HCT116 (cell line): ENCODE data around the gene CHEK1. TPM values are rescaled to one million over a fixed set of nuclear protein-coding genes. Genes with fewer than 3 reads are reported as not detected.

ENCODE experiments used
- ATAC-seq: fragments of 200-7000 bp; cut with Tn5 transposase; 2 replicates; pipeline ENCODE4 v1.9.1; 2020; ENCODE audit warnings: mild to moderate bottlenecking, moderate library complexity
- BruUV-seq: library from RNA; stranded (reverse); fragments of 400-500 nt; replicated peaks from 2 replicates; lab custom pipeline; 2021; lab: Mats Ljungman, UMichigan
- CTCF ChIA-PET: fragments of 300-600 bp; sonication (Branson Sonifier 250); formaldehyde crosslinking; loops from one replicate; lab custom pipeline; 2021; ENCODE audit warnings: antibody characterized with exemption; lab: Charles Lee
- POLR2A ChIA-PET: fragments of 300-600, 350-600 bp; sonication (Branson Sonifier 250); formaldehyde crosslinking; loops from one replicate; lab custom pipeline; 2021; ENCODE audit warnings: antibody characterized with exemption; lab: Charles Lee
- RAD21 ChIA-PET, 2 experiments: fragments of 300-600 bp; sonication (Branson Sonifier 250); formaldehyde crosslinking; loops; one replicate each; lab custom pipeline; 2023; ENCODE audit warnings: low total read pairs in 2 of 2; ENCODE audit not compliant: uncharacterized antibody in 2 of 2, unreplicated experiment in 2 of 2, low non-redundant PET in 1 of 2; lab: Charles Lee
- DNase-seq: peaks from one replicate; pipeline ENCODE4 v3.0.0-alpha.2; 2010; ENCODE audit warnings: low read depth, low spot score
- H2AFZ ChIP-seq: fragments of 200-600 bp; shearing (Covaris generic), sonication (generic); 2 replicates; pipeline ENCODE4 v1.6.1; 2017; ENCODE audit warnings: low read depth, mixed run types, mixed read lengths, antibody characterized with exemption, low read length; ENCODE audit not compliant: poor library complexity, severe bottlenecking
- H3K27ac ChIP-seq: 2 replicates; pipeline ENCODE4 v1.5.1; 2012; ENCODE audit warnings: low read depth, low read length
- H3K27me3 ChIP-seq: fragments of 200-600 bp; sonication (generic); 2 replicates; pipeline ENCODE4 v1.6.1; 2016; ENCODE audit warnings: mixed run types, low read length, mixed read lengths; ENCODE audit not compliant: insufficient read depth
- H3K36me3 ChIP-seq, 2 experiments: fragments of 200-500 bp in 1 of 2; fragments of 200-600 bp in 1 of 2; sonication (Bioruptor generic) in 1 of 2; sonication (generic) in 1 of 2; 2 replicates each; pipeline versions ENCODE4 v1.5.1 to v1.6.1; 2014 to 2016; ENCODE audit warnings: low read length in 2 of 2, inconsistent platforms in 1 of 2, mixed read lengths in 1 of 2, mixed run types in 1 of 2; ENCODE audit not compliant: insufficient read depth in 2 of 2, control insufficient read depth in 1 of 2
- H3K4me1 ChIP-seq, 2 experiments: fragments of 200-600 bp in 1 of 2; sonication (generic) in 1 of 2; 2 replicates each; pipeline versions ENCODE4 v1.5.1 to v1.6.1; 2012 to 2017; ENCODE audit warnings: low read length in 2 of 2, inconsistent platforms in 1 of 2, mild to moderate bottlenecking in 1 of 2, mixed read lengths in 1 of 2, mixed run types in 1 of 2, moderate library complexity in 1 of 2; ENCODE audit not compliant: insufficient read depth in 2 of 2, control insufficient read depth in 1 of 2
- H3K4me2 ChIP-seq: fragments of 200-600 bp; sonication (generic); 2 replicates; pipeline ENCODE4 v1.6.1; 2017; ENCODE audit warnings: mixed run types, low read length, mixed read lengths
- H3K4me3 ChIP-seq, 2 experiments: fragments of 200-600 bp in 1 of 2; sonication (generic) in 1 of 2; replicated peaks in 1 of 2; 2 replicates each; pipeline ENCODE4 v1.5.1; 2011 to 2016; ENCODE audit warnings: low read length in 2 of 2, control low read depth in 1 of 2, low read depth in 1 of 2, mild to moderate bottlenecking in 1 of 2, mixed read lengths in 1 of 2, mixed run types in 1 of 2
- H3K79me2 ChIP-seq: fragments of 200-600 bp; sonication (generic); 2 replicates; pipeline ENCODE4 v1.6.1; 2017; ENCODE audit warnings: mild to moderate bottlenecking, mixed run types, low read length, moderate library complexity, mixed read lengths; ENCODE audit not compliant: insufficient read depth
- H3K9ac ChIP-seq: fragments of 200-600 bp; sonication (generic); 2 replicates; pipeline ENCODE4 v1.6.1; 2016; ENCODE audit warnings: low read length, mixed read lengths
- H3K9me2 ChIP-seq: fragments of 200-600 bp; sonication (generic), shearing (Covaris generic); 2 replicates; pipeline ENCODE4 v1.6.1; 2017; ENCODE audit warnings: mixed run types, mild to moderate bottlenecking, moderate library complexity; ENCODE audit not compliant: insufficient read depth
- H3K9me3 ChIP-seq, 2 experiments: fragments of 200-500 bp in 1 of 2; fragments of 200-600 bp in 1 of 2; sonication (Bioruptor generic) in 1 of 2; sonication (generic) in 1 of 2; 2 replicates each; pipeline ENCODE4 v1.6.1; 2014 to 2017; ENCODE audit warnings: low read length in 2 of 2, mixed read lengths in 2 of 2, inconsistent platforms in 1 of 2, low read depth in 1 of 2, mild to moderate bottlenecking in 1 of 2, mixed run types in 1 of 2, moderate library complexity in 1 of 2; ENCODE audit not compliant: control insufficient read depth in 1 of 2, insufficient read depth in 1 of 2
- H4K20me1 ChIP-seq: fragments of 200-600 bp; sonication (generic), shearing (Covaris generic); 2 replicates; pipeline ENCODE4 v1.6.1; 2017; ENCODE audit warnings: mixed run types, mild to moderate bottlenecking, moderate library complexity; ENCODE audit not compliant: insufficient read depth
- CBX3 ChIP-seq: IDR thresholded peaks from 2 replicates; pipeline ENCODE4 v1.6.1; 2012; ENCODE audit warnings: low read depth
- CEBPB ChIP-seq: IDR thresholded peaks from 2 replicates; pipeline ENCODE4 v1.6.1; 2012; ENCODE audit warnings: low read depth
- EZH2 ChIP-seq: fragments of 200-600 bp; sonication (generic); IDR thresholded peaks from 2 replicates; pipeline ENCODE4 v1.6.1; 2017; ENCODE audit warnings: antibody characterized with exemption, mixed run types
- FOSL1 ChIP-seq: IDR thresholded peaks from 2 replicates; pipeline ENCODE4 v1.6.1; 2012; ENCODE audit warnings: low read depth
- JUND ChIP-seq: IDR thresholded peaks from 2 replicates; pipeline ENCODE4 v1.6.1; 2012
- POLR2A ChIP-seq: IDR thresholded peaks from 2 replicates; pipeline ENCODE4 v1.7.0; 2011; ENCODE audit warnings: borderline replicate concordance; ENCODE audit not compliant: insufficient read depth, insufficient read length; ENCODE audit errors: extremely low read depth
- POLR2AphosphoS5 ChIP-seq: IDR thresholded peaks from 2 replicates; pipeline ENCODE4 v1.6.1; 2011; ENCODE audit warnings: mild to moderate bottlenecking, low read depth, low read length, moderate library complexity
- RAD21 ChIP-seq: IDR thresholded peaks from 2 replicates; pipeline ENCODE4 v1.6.1; 2012; ENCODE audit warnings: low read depth, mild to moderate bottlenecking
- SP1 ChIP-seq: IDR thresholded peaks from 2 replicates; pipeline ENCODE4 v1.6.1; 2012; ENCODE audit warnings: low read depth
- SRF ChIP-seq: IDR thresholded peaks from 2 replicates; pipeline ENCODE4 v1.6.1; 2012; ENCODE audit warnings: low read depth
- TCF7L2 ChIP-seq: IDR thresholded peaks from 2 replicates; pipeline ENCODE4 v1.7.0; 2011; ENCODE audit warnings: borderline replicate concordance, inconsistent platforms; ENCODE audit not compliant: insufficient read depth, insufficient read length; ENCODE audit errors: extremely low read depth
- YY1 ChIP-seq: IDR thresholded peaks from 2 replicates; pipeline ENCODE4 v1.6.1; 2011; ENCODE audit warnings: low read length, low read depth, moderate library complexity, mild to moderate bottlenecking; ENCODE audit not compliant: insufficient replicate concordance; ENCODE audit errors: extremely low read depth
- ZFX ChIP-seq: fragments of 450-650 bp; IDR thresholded peaks from 2 replicates; pipeline ENCODE4 v1.6.1; 2017
- ZNF274 ChIP-seq: fragments of 200-500 bp; sonication (Bioruptor generic); IDR thresholded peaks from 2 replicates; pipeline ENCODE4 v1.6.1; 2014; ENCODE audit warnings: mild to moderate bottlenecking, low read depth, low read length, inconsistent platforms
- intact Hi-C: fragments of 100-400 bp; cut with micrococcal nuclease; formaldehyde crosslinking; loops from 2 replicates; pipeline ENCODE4 v1.10.0; 2022
- total RNA-seq: library from RNA; stranded (reverse); gene quantifications from one replicate; pipeline ENCODE4 v1.2.1, GENCODE V29; 2021; ENCODE audit not compliant: unreplicated experiment
- TF ChIP-seq, protein P1 (sequence below): IDR thresholded peaks from 2 replicates; pipeline ENCODE4 v1.6.1; 2012
- TF ChIP-seq, protein P2 (sequence below): IDR thresholded peaks from 2 replicates; pipeline ENCODE4 v1.6.1; 2011; ENCODE audit warnings: mild to moderate bottlenecking, low read length, moderate library complexity; ENCODE audit not compliant: insufficient replicate concordance; ENCODE audit errors: extremely low read depth
- TF ChIP-seq, protein P3 (sequence below): IDR thresholded peaks from 2 replicates; pipeline ENCODE4 v1.6.1; 2012; ENCODE audit warnings: low read depth
- TF ChIP-seq, protein P4 (sequence below): IDR thresholded peaks from 2 replicates; pipeline ENCODE4 v1.6.1; 2012

CHEK1 gene
- total RNA-seq, 1 experiment from 2014 or later = 69.3 TPM

DNA sequence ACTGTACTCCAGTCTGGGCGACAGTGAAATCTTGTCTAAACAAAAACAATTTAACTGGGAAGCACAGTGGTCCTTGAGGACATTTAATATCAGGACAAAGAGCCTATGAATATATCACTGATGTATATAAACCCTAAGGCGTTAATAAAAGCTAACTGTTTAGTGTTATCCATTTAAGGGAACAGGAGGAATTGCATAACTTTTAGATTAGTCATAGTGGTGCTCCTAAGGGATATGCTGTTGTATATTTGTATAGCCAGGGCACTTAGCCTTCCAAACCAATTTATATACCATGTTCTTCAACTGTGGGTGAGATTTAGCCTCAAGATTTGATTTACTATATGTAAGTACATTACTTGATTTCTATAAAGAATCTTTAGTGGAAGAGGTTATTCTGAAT, 3.0 kb upstream of the CHEK1 start:
- Histone ChIP-seq H3K4me1 (peaks cover 4 to 12% of the 10 kb centered on the region in 2 experiments; a peak in 3 of 4 replicates), H3K9me3 (no peaks in the 10 kb centered on the region), H3K4me3 (no peak overlapping the region)
- no peak for ATAC-seq
- TF ChIP-seq ZFX (no peak), SP1 (no peak), CEBPB (no peak), TCF7L2 (no peak), POLR2A (no peak), CBX3 (no peak), SRF (no peak), ZNF274 (no peak), JUND (no peak), RAD21 (no peak), YY1 (no peak), POLR2AphosphoS5 (no peak), EZH2 (no peak), FOSL1 (no peak)
- TF ChIP-seq, protein P1, sequence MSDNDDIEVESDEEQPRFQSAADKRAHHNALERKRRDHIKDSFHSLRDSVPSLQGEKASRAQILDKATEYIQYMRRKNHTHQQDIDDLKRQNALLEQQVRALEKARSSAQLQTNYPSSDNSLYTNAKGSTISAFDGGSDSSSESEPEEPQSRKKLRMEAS = no peak
- TF ChIP-seq, protein P2, sequence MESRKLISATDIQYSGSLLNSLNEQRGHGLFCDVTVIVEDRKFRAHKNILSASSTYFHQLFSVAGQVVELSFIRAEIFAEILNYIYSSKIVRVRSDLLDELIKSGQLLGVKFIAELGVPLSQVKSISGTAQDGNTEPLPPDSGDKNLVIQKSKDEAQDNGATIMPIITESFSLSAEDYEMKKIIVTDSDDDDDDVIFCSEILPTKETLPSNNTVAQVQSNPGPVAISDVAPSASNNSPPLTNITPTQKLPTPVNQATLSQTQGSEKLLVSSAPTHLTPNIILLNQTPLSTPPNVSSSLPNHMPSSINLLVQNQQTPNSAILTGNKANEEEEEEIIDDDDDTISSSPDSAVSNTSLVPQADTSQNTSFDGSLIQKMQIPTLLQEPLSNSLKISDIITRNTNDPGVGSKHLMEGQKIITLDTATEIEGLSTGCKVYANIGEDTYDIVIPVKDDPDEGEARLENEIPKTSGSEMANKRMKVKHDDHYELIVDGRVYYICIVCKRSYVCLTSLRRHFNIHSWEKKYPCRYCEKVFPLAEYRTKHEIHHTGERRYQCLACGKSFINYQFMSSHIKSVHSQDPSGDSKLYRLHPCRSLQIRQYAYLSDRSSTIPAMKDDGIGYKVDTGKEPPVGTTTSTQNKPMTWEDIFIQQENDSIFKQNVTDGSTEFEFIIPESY = no peak
- TF ChIP-seq, protein P3, sequence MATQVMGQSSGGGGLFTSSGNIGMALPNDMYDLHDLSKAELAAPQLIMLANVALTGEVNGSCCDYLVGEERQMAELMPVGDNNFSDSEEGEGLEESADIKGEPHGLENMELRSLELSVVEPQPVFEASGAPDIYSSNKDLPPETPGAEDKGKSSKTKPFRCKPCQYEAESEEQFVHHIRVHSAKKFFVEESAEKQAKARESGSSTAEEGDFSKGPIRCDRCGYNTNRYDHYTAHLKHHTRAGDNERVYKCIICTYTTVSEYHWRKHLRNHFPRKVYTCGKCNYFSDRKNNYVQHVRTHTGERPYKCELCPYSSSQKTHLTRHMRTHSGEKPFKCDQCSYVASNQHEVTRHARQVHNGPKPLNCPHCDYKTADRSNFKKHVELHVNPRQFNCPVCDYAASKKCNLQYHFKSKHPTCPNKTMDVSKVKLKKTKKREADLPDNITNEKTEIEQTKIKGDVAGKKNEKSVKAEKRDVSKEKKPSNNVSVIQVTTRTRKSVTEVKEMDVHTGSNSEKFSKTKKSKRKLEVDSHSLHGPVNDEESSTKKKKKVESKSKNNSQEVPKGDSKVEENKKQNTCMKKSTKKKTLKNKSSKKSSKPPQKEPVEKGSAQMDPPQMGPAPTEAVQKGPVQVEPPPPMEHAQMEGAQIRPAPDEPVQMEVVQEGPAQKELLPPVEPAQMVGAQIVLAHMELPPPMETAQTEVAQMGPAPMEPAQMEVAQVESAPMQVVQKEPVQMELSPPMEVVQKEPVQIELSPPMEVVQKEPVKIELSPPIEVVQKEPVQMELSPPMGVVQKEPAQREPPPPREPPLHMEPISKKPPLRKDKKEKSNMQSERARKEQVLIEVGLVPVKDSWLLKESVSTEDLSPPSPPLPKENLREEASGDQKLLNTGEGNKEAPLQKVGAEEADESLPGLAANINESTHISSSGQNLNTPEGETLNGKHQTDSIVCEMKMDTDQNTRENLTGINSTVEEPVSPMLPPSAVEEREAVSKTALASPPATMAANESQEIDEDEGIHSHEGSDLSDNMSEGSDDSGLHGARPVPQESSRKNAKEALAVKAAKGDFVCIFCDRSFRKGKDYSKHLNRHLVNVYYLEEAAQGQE = no peak
- TF ChIP-seq, protein P4, sequence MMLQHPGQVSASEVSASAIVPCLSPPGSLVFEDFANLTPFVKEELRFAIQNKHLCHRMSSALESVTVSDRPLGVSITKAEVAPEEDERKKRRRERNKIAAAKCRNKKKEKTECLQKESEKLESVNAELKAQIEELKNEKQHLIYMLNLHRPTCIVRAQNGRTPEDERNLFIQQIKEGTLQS = no peak
- TF ChIP-seq, all 23 proteins: peak for 0
- ChIA-PET RAD21 (no interaction called here), CTCF (no interaction called here), POLR2A (no interaction called here)
- Histone ChIP-seq H3K79me2 (peaks cover 7% of the 10 kb centered on the region), H3K9me2 (no peaks in the 10 kb centered on the region), H3K9ac (no peak overlapping the region), H3K27ac (no peak overlapping the region), H3K4me2 (no peak overlapping the region), H4K20me1 (no peaks in the 10 kb centered on the region), H2AFZ (no peak overlapping the region), H3K36me3 (peaks cover 27 to 36% of the 10 kb centered on the region in 2 experiments), H3K27me3 (no peaks in the 10 kb centered on the region)
- no peak for DNase-seq
- intact Hi-C loops = no loop called here
- BruUV-seq = no TSS peak
